ENCODE data around the gene DHFR.

Gene DHFR

GRCh38 chr5:80697100-80697499 is 42.3 kb upstream of the DHFR start:
- no peak overlapping the region for H3K4me3 ChIP-seq (ENCODE audit: low read depth, low read length)
- POLR2A ChIA-PET, result no interaction called here
- TF ChIP-seq CTCF (IDR thresholded peaks at IDR 0.05; ENCODE audit: insufficient read depth, low read length, missing control alignments), result no peak
- CTCF ChIA-PET, result interaction anchor here (1.0 to 3.0 kb wide), 3 partner anchors 8 to 498 kb away, joined by 3 to 13 read pairs (median 4); no protein-coding TSS in a partner anchor
- DNase-seq (ENCODE audit: low read depth, low spot score), result no peak

- no peak overlapping the region for H3K4me3 ChIP-seq (ENCODE audit: low read depth, low read length)
- ChIA-PET CTCF (interaction anchor here (1.1 to 3.0 kb wide), 3 partner anchors 7 to 24 kb away, joined by 3 to 13 read pairs (median 7); no protein-coding TSS in a partner anchor), POLR2A (no interaction called here)
- DNase-seq (ENCODE audit: low read depth, low spot score), result no peak
- no peak for TF ChIP-seq CTCF (IDR thresholded peaks at IDR 0.05; ENCODE audit: insufficient read depth, low read length, missing control alignments)
Measured at GRCh38 chr5:80696450-80696849, 41.7 kb upstream of the DHFR start.

- no peak overlapping the region for H3K4me3 ChIP-seq (ENCODE audit: low read depth, low read length)
- TF ChIP-seq CTCF (IDR thresholded peaks at IDR 0.05; ENCODE audit: insufficient read depth, low read length, missing control alignments), result no peak
- POLR2A ChIA-PET, result no interaction called here
- DNase-seq (ENCODE audit: low read depth, low spot score), result no peak
- CTCF ChIA-PET, result interaction anchor here (1.2 to 2.7 kb wide), 3 partner anchors 23 to 499 kb away, joined by 4 to 10 read pairs (median 7); no protein-coding TSS in a partner anchor
Measured at GRCh38 chr5:80695666-80696065, 40.9 kb upstream of the DHFR start.

DNA sequence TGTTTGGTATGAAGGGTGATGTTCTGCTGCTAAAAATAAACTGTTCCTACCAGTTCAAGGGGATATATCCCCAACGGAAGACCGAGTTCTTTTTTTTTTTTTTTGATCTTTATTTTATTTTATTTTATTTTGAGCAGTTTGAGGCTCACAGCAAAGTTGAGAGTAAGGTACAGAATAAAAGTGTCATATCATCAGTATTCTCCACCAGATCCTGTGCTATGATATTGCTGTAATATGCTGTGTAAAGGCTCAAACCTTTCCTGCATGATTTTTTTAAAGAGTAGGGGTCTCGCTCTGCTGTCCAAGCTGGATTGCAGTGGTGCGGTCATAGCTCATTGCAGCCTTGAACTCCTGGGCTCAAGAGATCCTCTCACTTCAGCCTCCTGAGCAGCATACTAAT is 34.8 kb upstream of the DHFR start:
- no peak overlapping the region for H3K4me3 ChIP-seq (ENCODE audit: low read depth, low read length)
- ChIA-PET POLR2A (no interaction called here), CTCF (interaction anchor here (0.9 to 12.3 kb wide), 5 partner anchors 7 to 610 kb away, joined by 3 to 138 read pairs (median 11); partner anchors contain the start of gene ZCCHC9)
- no peak for TF ChIP-seq CTCF (IDR thresholded peaks at IDR 0.05; ENCODE audit: insufficient read depth, low read length, missing control alignments)
- DNase-seq (ENCODE audit: low read depth, low spot score), result no peak

GRCh38 chr5:80688648-80689420 is 34.1 kb upstream of the DHFR start:
- no peak overlapping the region for H3K4me3 ChIP-seq (ENCODE audit: low read depth, low read length)
- no peak for DNase-seq (ENCODE audit: low read depth, low spot score)
- POLR2A ChIA-PET, result no interaction called here
- no peak for TF ChIP-seq CTCF (IDR thresholded peaks at IDR 0.05; ENCODE audit: insufficient read depth, low read length, missing control alignments)
- CTCF ChIA-PET, result interaction anchor here (0.9 to 12.3 kb wide), 8 partner anchors 8 to 611 kb away, joined by 3 to 138 read pairs (median 7); partner anchors contain the start of gene ZCCHC9

DNA sequence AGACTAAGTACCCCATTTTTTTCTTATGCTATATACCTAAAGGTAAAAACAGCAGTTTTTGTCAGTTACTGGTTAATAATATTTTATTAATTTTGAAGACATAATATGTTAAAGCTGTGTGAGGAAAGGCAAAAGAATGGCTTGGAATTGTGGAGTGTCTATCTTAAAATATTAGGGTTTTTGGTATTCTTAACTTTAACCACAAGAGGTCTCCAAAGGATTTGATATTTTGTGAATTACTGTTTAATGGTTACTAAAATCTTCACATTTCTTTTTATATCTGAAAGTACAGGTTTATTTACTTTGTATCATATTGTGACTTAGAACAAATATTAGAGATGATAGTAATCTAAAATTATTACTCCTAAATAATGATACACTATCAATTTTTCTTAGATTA is 32.0 kb upstream of the DHFR start:
- POLR2A ChIA-PET, result interaction anchor here (0.8 kb wide), 1 partner anchor 465 kb away, joined by 3 read pairs; no protein-coding TSS in a partner anchor
- no peak for DNase-seq (ENCODE audit: low read depth, low spot score)
- no peak overlapping the region for H3K4me3 ChIP-seq (ENCODE audit: low read depth, low read length)
- CTCF ChIA-PET, result interaction anchor here (1.0 to 12.3 kb wide), 18 partner anchors 10 to 613 kb away, joined by 3 to 138 read pairs (median 5); partner anchors contain the start of gene ZCCHC9
- TF ChIP-seq CTCF (IDR thresholded peaks at IDR 0.05; ENCODE audit: insufficient read depth, low read length, missing control alignments), result no peak
